GM19043 (cell line): ENCODE results near the gene FAM163B.

Experiments used
- ATAC-seq: cut with Tn5 transposase; IDR thresholded peaks from one replicate; pipeline ENCODE4 v1.9.1; 2021; ENCODE audit warnings: low read depth; ENCODE audit not compliant: unreplicated experiment

The FAM163B gene

DNA sequence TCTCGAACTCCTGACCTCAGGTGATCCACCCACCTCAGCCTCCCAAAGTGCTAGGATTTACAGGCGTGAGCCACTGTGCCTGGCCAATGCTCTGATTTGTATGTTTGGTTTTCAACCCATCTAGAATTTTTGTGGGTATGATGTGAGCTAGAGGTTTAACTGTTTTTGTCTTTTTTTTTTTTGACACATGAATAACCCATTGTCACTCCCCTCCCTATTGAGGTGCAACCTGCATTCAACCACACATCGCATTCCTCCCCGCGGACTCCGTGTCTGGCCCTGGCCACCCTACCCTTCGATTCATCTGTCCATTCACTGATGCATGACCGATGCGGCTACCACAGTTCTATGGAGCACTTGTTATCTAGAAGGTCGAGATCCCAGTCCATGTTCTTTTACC is 9.5 kb upstream of the FAM163B start:
- no peak for ATAC-seq

DNA sequence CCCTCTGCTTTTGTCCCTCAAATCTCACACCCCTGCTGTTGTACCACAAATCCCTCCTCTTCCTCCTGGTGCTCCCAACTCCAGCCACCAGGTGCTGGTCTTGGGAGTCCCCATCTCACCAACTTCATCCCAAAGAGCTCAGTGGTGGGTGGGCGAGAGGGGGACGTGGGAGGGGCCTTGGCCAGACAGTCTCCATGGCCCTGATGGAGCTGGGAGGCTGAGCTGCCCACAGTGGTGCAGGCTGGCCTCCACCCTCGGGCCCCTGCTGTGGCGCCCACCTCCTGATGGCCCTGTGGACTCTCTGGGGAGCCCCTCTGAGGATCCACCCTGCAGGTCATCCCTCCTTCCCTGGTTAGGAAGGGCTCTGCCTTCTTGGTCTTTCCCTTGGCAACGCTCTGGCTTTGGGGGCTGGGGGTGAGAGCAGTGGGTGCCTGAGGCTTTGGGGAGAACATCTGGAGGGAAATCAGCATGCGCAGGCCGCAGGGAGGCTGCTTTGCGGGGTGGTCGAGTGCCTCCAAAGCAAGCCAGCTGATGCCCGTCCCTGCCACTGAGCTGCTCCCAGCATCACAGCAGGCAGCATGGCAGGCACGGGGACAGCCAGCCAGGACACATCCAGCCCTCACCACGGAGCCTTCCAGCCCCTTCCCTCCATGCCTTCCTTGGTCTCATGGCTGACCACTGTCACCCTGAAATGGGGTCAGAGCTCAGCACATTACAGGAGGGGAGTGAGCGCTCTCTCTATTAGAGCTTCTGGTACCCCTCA is 7.6 kb upstream of the FAM163B start:
- no peak for ATAC-seq

GRCh38 chr9:133615606-133616188 is 6.5 kb upstream of the FAM163B start:
- no peak for ATAC-seq

GRCh38 chr9:133615186-133615585 is 6.0 kb upstream of the FAM163B start:
- no peak for ATAC-seq

- no peak for ATAC-seq
Measured at GRCh38 chr9:133614678-133615077, 5.5 kb upstream of the FAM163B start.

GRCh38 chr9:133614056-133614455 is 4.9 kb upstream of the FAM163B start:
- no peak for ATAC-seq

DNA sequence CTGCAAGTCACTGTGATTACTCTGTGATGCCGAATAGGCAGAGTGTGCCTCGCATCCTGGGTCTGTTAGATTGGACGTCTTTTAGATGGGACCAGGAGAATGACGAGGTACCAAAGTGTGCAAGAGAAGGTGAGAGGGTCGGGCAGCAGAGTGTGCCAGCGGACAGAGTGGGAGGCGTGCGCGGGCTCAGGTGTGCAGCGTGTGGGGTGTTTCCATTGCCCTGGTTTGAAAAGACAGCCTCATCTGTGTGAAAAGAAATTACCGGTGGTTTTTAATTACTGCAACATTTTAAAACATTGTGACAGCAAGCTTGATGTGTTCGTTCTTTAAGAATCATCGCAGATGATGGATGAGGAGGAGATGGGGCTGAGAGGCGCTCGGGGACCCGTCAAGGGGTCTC is 4.2 kb upstream of the FAM163B start:
- ATAC-seq, result no peak

DNA sequence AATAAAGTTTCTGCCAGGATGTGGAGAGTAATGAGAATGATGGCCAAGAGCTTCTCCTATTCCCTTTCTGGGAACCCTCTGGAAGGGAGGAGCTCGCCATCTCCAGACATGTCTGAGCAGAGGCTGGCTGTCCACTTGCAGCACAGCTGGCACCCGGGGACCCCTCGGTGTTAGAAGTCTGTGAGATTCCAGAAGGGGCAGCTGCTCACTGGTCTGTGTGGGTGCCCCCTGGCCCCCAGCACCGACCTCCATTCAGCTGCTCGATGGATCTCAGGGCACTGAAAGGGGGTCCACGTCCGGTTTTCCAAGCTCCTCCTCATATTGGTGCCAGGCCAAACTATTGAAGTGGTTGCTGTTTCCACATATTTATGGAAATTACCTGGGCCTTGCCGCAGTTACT is 3.6 kb upstream of the FAM163B start:
- ATAC-seq, result no peak

DNA sequence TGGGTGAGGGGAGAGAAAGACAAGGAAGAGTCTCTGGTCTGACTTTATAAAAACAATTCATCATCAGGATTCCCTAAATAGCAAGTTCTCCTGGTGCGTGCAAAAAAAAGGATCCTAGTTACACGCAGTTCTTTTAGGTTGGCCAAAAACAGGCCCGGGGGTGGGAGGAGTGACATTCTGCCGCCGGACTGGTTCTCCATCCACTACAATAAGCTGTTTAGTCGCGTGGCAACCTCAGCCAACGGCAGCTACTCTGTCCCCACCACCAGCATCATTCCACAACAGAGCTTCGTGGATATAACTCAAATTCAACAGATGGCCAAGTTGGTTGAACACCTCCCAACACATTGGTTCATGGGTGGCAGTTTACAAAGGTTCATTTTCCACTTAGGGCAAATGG is 2.9 kb upstream of the FAM163B start:
- no peak for ATAC-seq

- no peak for ATAC-seq
Measured at GRCh38 chr9:133610845-133611244, 1.7 kb upstream of the FAM163B start.

DNA sequence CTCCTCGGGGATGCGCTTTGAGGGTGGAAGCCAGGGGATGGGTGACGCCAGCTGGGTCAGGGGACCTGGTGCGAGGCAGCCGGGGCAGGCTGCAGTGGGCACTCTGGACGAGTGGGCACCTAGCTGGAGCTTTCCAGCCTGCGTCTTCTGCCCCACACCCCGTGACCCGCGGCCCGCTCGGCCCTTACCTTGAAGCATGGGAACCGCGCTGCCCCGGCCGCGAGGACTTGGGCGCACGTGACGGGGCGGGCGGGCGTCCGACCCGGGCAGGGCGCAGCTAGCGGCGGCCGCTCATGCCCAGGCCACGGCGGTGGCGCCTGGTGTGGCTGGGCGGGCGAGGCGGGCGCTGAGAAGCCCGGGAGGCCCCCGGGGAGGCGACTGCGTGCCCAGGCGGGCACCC is 300 bp downstream of the FAM163B start:
- ATAC-seq, result no peak

DNA sequence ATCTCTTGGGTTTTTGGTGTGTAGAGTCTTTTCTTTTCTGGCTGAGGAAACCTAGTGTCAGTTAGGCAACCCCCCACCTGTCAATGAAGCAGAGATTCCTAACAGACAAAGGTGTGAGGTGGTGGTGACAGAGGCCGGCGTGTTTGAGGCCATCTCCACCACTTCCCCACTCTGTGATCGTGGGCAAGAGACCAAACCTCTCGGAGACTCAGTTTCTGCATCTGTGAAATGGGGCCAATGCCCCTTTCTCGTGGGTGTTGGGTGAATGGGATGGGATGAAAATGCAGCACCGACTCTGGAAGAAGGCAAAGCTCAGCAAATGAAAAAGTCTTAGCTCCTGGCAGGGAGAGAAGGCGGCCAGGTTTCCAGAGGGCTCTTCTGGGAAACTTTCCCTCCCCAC is 807 bp downstream of the FAM163B start:
- ATAC-seq, result no peak

GRCh38 chr9:133607976-133608375 is 1.2 kb downstream of the FAM163B start:
- no peak for ATAC-seq

DNA sequence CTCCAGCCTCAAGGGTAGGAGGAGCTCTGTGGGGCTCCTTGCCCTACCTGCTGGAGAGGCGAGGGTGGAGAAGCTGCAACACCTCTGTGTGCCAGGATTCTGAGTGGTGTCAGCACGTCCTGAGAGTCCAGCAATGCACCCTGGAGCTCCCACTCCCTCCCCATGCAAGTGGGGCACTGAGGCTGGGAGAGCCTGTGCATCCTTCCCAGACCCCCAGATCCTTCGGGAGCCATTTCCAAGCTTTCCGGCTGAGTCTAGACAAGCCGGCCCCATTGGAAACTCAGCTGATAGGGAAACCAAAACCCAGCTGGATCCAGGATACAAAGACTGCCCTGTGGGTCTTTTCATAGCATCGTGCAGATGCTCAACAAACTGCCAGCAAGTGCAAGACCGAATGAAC is 1.8 kb downstream of the FAM163B start:
- no peak for ATAC-seq

- ATAC-seq, result no peak
Measured at GRCh38 chr9:133606708-133607025, 2.5 kb downstream of the FAM163B start.

- ATAC-seq, result no peak
Measured at GRCh38 chr9:133605856-133606707, 3.1 kb downstream of the FAM163B start.

DNA sequence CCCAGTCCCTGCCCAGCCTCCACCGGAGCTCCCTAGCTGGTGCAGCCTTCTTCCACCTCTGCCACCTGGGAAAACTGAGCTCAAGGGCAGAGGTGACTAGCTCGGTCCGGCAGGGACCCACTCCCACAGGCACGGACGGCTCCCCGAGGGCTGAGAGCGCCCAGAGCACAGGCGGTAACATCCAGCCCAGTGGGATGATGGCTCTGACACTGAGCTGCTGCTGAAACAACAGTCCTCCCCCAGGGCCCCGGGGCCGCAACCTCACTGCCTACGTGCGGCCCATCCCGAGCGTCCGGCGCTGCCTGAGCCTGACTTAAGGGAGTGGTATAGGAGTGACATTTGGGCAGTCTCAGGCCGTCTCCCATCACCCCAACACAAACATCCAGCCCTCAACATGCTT is 3.7 kb downstream of the FAM163B start:
- ATAC-seq, result no peak

GRCh38 chr9:133604856-133605255 is 4.3 kb downstream of the FAM163B start:
- ATAC-seq, result no peak

DNA sequence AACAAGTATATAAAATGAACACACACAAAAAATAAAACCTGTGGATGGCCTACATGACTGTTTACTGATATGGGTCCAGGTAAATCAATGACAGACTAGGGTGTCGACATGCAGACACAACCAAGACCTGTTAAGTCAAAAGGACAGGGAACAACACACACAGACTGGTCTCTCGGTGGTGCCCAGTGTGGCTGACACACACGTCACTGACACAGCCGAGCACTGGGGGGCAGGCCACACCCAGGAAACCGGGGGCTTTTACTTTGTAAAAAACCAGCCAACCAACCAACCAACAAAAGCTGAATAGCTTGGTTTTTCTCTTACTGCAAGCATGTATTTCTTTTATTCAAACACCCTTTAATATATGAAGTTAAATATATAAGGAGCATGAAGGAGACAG is 5.0 kb downstream of the FAM163B start:
- no peak for ATAC-seq

GRCh38 chr9:133603135-133603927 is 5.9 kb downstream of the FAM163B start:
- no peak for ATAC-seq

DNA sequence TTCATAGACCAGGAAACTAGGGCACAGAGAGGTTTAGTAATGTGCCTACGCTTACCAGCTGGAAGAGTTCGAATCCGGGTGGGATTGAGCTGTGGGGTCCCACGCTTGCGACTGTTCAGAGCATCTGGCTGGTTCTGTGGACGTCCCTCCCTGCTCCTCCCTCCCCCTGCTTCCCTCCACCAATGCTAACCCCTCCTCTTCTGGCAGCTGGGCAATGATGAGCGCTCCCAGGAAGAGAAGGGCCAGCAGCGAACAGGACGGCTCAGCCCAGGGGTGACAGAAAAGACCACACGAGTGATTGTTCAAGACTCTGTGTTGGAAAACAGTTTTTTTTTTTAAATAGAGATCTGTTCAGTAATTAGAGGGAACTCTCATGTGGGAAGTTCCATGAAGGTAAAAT is 6.9 kb downstream of the FAM163B start:
- ATAC-seq, result no peak
